ENCODE data around the gene ARHGAP45.

DNA sequence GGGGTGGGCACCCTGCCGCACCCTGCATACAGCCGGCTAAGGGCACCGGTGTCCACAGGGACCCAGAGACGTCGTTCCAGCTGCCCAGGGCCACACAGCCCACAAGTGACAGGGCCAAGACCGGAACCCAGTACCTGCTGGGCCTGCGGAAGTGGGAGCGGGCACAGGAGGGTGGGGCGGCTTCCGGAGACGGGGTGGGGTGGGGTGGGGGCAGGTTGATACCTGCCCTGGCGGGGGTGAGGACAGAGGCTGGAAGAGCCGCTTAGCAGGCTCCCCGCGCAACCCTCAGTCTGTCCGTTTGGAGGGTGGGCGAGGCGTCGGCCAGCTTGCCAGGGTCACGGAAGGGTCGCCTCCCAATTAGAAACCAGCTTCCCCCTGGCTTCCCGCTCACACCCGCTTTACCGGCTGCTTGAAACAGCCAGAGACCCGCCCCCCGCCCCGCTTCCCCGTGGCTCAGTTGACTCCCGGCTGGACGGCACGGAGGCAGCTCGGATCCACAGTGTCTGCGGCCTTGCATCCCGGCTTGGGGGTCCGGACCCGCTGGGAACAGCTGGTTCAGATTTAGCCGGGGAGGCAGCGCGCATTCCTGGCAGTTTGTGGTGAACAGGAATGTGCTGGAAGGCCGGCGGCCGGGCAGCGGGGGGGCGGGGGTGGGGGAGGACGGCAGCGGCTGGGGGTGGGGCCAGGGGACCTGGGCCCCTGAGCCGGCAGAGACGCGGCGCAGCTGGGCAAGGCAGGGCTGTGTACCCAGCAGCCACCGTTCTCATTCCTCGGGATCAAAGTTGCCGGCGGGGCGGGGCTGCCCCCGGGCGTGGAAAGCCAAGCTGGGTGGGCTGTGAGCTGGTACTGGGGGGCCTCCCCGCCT, 38.7 kb upstream of the ARHGAP45 start:
- TF ChIP-seq, protein P1, sequence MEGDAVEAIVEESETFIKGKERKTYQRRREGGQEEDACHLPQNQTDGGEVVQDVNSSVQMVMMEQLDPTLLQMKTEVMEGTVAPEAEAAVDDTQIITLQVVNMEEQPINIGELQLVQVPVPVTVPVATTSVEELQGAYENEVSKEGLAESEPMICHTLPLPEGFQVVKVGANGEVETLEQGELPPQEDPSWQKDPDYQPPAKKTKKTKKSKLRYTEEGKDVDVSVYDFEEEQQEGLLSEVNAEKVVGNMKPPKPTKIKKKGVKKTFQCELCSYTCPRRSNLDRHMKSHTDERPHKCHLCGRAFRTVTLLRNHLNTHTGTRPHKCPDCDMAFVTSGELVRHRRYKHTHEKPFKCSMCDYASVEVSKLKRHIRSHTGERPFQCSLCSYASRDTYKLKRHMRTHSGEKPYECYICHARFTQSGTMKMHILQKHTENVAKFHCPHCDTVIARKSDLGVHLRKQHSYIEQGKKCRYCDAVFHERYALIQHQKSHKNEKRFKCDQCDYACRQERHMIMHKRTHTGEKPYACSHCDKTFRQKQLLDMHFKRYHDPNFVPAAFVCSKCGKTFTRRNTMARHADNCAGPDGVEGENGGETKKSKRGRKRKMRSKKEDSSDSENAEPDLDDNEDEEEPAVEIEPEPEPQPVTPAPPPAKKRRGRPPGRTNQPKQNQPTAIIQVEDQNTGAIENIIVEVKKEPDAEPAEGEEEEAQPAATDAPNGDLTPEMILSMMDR (IDR thresholded peaks at IDR 0.05; ENCODE audit: control extremely low read depth in 1 of 3, insufficient read depth in 1 of 3, low read depth in 1 of 3, low read length in 3 of 3): no peak
- TF ChIP-seq EZH2 (IDR thresholded peaks at IDR 0.05; ENCODE audit: low read depth, low read length, severe bottlenecking): no peak
- TF ChIP-seq TAF1 (IDR thresholded peaks at IDR 0.05; ENCODE audit: low read depth, low read length): no peak; the same call in none of the 2 replicates
- no peak for TF ChIP-seq RAD21 (IDR thresholded peaks at IDR 0.05 in 1 of 2, conservative IDR thresholded peaks at IDR 0.05 in 1 of 2; ENCODE audit: low read depth in 2 of 2, low read length in 2 of 2)
